Measurements from ENCODE around the gene ARHGEF28.

ARHGEF28 gene

GRCh38 chr5:73861313-73861988 is 235.5 kb downstream of the ARHGEF28 start:
- DNase-seq (ENCODE audit: low read depth), result peak; percentile 34

DNA sequence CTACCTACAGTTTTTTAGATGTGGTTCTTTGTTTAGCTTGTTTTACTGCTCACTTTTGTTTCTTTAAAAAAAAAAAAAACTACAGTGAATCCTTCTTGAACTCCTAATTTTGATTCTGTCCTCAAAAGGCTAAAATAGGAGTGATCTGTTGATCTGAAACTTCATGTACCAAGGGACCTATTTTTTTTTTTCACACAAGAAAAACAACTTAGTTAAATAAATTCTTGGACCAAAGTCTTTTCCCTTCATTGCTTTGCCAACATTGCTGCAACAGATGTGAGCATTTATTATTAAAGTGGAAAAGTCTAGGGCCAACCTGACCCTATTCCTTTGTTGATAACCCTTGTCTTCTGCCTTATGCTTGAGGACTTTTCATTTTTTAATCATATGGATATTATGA is 236.8 kb downstream of the ARHGEF28 start:
- DNase-seq (ENCODE audit: low read depth), result no peak

DNA sequence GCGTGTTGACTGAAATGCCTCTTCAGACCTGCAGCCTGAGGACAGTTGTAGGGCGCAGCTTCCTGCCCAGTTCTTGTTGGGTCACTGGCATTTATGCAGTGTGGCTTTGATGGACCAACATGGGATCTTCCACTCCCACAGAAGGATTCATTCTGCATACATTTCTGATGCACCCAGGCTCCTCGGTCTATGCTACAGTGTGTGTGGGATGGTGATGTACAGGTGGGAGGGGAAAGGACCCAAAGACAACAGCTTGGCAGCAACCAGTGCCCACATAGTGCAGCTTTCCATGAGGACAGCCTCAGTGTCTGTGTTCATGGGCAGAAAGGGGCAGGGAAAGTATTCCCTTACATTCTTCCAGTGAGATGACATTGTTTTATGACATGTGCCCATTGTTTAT is 237.9 kb downstream of the ARHGEF28 start:
- DNase-seq (ENCODE audit: low read depth), result no peak

DNA sequence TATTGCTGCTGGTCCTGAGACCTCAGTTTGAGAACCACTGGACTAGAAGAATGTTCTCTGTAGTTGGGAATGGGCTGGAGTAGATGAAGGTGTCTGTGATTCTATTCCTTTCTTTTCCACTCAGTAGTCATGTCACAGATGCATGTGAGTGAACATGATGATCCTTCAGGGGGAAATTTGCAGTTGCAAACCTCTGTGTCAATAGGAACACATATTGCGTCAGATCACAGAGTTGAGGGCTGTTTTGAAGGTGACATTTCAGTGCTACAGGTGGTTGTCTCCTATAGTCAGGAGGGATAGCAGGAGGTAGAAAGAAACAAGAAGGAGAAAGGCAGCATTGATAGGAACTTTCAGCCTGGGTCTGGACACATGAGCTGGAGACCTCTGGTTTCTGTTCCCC is 239.3 kb downstream of the ARHGEF28 start:
- DNase-seq (ENCODE audit: low read depth), result no peak

GRCh38 chr5:73867345-73868335 is 241.6 kb downstream of the ARHGEF28 start:
- DNase-seq (ENCODE audit: low read depth), result no peak

DNA sequence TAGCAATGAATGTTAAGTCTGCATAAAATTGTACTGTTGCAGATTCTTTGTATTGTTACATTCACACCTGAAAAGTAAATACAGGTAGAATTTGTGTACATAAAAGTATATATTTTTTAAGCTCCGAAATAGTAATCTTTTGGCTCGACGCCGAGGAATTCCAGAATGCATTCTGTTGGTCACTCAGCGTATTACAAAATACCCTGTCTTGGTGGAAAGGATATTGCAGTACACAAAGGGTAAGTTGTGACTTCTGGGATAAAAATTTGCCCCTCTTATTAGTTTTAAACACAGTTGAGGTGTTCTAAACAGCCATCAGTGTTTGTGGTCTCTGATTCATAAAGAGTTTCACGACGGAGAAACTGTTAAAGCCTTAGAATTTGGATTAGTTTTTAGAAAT is 257.6 kb downstream of the ARHGEF28 start:
- DNase-seq (ENCODE audit: low read depth), result no peak

DNA sequence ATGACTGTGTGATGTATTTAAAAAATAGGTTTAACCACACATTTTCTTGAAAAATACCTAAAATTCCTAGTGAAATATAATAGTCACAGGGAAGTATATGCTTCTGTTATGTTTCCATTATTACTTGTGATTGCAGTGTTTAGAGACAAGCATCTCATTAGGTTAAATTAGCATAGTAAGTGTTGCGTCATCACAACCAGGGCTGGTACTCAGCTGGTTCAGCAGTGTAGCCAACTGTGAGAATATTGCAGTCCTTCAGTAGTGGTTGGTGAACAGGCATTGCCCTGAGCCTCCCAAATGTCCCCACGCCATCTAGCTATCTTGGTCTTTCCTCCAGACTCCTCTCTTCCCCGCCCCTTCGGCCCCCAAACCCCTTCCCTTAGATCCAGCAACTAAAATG is 261.7 kb downstream of the ARHGEF28 start:
- no peak for DNase-seq (ENCODE audit: low read depth)

- no peak for DNase-seq (ENCODE audit: low read depth)
These were observed 264.6 kb downstream of the ARHGEF28 start for GRCh38 chr5:73890569-73890968.

GRCh38 chr5:73892218-73892617 is 266.2 kb downstream of the ARHGEF28 start:
- no peak for DNase-seq (ENCODE audit: low read depth)

- DNase-seq (ENCODE audit: low read depth), result peak; percentile 54
These were observed 266.8 kb downstream of the ARHGEF28 start for GRCh38 chr5:73892806-73893205.

DNA sequence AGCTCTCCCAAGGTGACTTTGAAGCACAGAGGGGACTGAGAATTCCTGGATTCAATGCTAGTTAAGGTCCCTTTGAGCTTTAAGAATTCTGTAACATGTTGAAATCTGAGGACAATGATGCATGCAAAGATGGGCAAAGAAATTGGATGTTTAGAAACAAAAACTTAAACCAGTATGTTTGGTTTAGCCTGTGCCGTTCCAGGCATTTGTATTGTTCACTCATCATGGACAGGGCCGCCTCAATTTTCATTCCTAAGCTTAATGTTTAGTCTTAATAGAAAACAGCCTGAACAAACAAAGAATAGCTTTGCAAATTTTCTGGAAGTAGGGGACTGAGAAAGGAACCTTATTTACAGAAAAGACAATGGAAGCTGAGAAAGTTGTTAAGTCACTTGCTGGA is 267.8 kb downstream of the ARHGEF28 start:
- no peak for DNase-seq (ENCODE audit: low read depth)

GRCh38 chr5:73894860-73895259 is 268.9 kb downstream of the ARHGEF28 start:
- DNase-seq (ENCODE audit: low read depth), result no peak

DNA sequence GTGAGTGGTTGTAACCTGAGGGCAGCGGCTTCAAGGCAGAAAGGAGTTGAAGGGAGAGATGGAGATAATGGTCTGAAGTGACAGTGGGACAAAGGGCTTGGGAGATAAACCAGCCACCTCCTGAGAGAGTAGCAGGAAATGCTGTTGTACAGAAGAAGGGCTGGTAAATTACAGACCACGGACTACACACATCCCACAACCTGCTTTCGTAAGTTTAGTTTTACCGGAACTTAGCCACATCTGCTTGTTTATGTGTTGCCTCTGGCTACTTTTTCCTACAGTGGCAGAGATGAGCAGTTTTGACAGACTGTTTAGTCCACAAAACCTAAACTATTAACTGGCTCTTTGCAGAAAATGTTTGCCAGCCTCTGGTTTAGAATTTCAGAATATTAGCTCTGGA is 269.5 kb downstream of the ARHGEF28 start:
- DNase-seq (ENCODE audit: low read depth), result no peak

GRCh38 chr5:73896097-73896496 is 270.1 kb downstream of the ARHGEF28 start:
- DNase-seq (ENCODE audit: low read depth), result no peak

DNA sequence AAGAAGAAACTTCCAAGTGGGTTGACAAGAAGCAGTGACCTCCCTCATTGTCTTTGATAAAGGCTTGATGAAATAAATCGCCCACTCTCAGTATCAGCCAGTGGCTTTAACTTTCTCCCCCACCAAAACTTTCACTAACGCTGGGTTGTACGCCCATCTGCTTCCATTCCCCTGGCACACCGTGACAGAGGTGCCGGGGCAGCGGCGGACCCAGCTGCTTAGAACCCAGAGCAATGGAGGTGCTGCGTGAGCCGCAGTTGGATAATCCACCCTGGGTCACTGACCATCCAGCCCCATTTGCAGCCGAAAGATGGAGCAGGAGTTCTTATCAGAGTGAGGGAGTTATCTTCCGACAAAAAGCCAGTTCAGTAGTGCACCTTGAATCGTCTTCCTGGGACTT is 270.7 kb downstream of the ARHGEF28 start:
- DNase-seq (ENCODE audit: low read depth), result no peak

GRCh38 chr5:73897893-73898292 is 271.9 kb downstream of the ARHGEF28 start:
- DNase-seq (ENCODE audit: low read depth), result no peak

DNA sequence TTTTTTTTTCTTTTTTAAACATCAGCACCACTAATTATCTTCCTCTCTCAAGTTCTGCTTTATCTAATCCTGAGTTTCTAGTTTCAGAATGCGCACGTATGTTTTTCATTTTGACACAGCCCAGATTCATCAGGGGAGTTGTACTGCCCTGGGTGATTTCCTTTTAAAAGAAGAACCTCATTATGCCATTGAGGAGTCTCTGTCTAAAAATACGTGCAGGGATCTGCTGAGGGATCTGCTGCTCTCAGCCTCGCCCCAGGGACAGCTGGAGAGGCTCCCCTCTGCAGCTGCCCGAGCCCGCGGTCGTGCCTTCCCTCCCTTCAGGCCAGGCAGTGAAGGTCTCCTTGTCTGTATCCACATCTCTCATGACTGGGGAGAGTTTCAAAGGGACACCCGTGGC is 273.1 kb downstream of the ARHGEF28 start:
- no peak for DNase-seq (ENCODE audit: low read depth)

GRCh38 chr5:73899916-73900315 is 273.9 kb downstream of the ARHGEF28 start:
- DNase-seq (ENCODE audit: low read depth), result no peak

GRCh38 chr5:73900566-73900965 is 274.6 kb downstream of the ARHGEF28 start:
- no peak for DNase-seq (ENCODE audit: low read depth)

DNA sequence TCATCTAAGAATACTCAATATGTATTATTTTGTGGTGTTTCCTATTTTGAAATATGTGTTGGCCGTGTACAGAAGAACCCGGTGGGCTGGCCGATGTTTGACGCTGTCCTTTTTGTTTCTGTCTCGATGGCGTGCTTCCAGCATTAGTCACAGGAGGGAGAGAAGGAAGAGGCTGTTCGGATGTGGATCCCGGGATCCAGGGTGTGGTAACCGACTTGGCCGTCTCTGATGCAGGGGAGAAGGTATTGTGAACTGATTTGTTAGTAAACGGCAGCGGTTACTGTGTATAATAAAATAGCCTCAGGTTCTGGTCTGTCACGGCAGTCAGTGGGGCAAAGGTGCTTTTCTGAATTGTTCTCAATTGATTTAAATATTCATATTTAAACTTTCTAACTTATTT is 275.0 kb downstream of the ARHGEF28 start:
- DNase-seq (ENCODE audit: low read depth), result peak; percentile 37

DNA sequence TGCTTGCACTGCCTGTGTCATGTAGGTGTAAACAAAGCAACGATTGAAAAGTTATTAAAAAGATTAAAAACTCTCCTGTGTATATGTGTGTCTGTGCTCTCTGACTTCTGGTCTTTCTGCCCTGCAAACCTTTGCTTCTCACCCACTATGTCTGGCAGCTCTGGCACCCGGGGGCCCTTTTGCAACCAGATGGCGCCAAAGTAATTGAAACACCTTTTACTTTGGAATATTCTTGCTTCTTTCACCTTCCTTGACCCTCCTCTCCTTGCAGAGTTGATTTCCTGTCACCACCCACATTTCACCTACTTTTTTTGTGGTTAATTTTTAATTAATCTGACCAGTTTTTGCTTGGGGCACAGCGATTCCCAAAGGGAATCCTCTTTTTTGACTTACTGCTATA is 275.5 kb downstream of the ARHGEF28 start:
- no peak for DNase-seq (ENCODE audit: low read depth)

- peak; percentile 29 for DNase-seq (ENCODE audit: low read depth)
These were observed 276.5 kb downstream of the ARHGEF28 start for GRCh38 chr5:73902327-73903051.

DNA sequence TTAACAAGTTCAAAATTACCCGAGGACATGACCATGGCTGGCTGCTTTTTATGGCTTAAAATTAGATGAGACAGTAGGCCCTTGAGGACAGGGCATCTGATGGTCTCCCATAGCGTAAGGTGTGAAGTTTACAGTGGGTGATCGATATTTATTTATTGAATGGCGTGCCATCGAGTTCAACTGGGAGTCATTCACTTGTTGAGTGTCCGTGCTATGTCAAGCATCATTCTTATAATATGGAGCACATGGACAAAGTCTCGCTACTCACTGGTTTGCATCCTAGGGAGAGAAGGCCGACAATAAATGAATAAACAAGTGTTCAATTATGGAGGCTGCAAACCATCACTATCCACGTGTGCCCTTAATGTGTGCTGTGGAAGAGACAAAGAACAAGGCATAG is 277.2 kb downstream of the ARHGEF28 start:
- no peak for DNase-seq (ENCODE audit: low read depth)

All from HS-5 (cell line).